Keratinocyte (primary cell): ENCODE measurements around the gene DKK3. TPM values are rescaled to one million over a fixed set of nuclear protein-coding genes. Genes with fewer than 3 reads are reported as not detected.

Experiments
- DNase-seq: peaks from one replicate; pipeline ENCODE4 v3.0.0-alpha.2; 2011; ENCODE audit warnings: low read depth, missing footprints, low spot score
- FAIRE-seq: peaks from 2 replicates; lab custom pipeline; 2011; peaks lifted over from hg19 to GRCh38; lab: Jason Lieb, UNC
- H2AFZ ChIP-seq: 2 replicates; pipeline ENCODE4 v1.6.0; 2012; ENCODE audit warnings: low read length, control low read depth, inconsistent platforms; ENCODE audit not compliant: control insufficient read depth
- H3K27ac ChIP-seq: 2 replicates; pipeline ENCODE4 v1.5.1; 2011; ENCODE audit warnings: low read length; ENCODE audit not compliant: control insufficient read depth, insufficient read depth
- H3K27me3 ChIP-seq: 3 replicates; pipeline ENCODE4 v1.6.0; 2011; ENCODE audit warnings: low read length; ENCODE audit not compliant: control insufficient read depth, insufficient read depth; ENCODE audit errors: extremely low read depth
- H3K36me3 ChIP-seq, 2 experiments: 2 replicates in 1 of 2; 3 replicates in 1 of 2; pipeline ENCODE4 v1.5.1; 2011; ENCODE audit warnings: low read length in 2 of 2, mild to moderate bottlenecking in 1 of 2; ENCODE audit not compliant: control insufficient read depth in 2 of 2, insufficient read depth in 2 of 2; ENCODE audit errors: extremely low read depth in 1 of 2
- H3K4me1 ChIP-seq: 3 replicates; pipeline ENCODE4 v1.5.1; 2011; ENCODE audit warnings: low read length; ENCODE audit not compliant: control insufficient read depth, insufficient read depth; ENCODE audit errors: extremely low read depth
- H3K4me2 ChIP-seq: 3 replicates; pipeline ENCODE4 v1.6.0; 2011; ENCODE audit warnings: low read depth, low read length; ENCODE audit not compliant: control insufficient read depth, insufficient read depth; ENCODE audit errors: extremely low read depth
- H3K4me3 ChIP-seq, 3 experiments: fragments of 200-600 bp in 1 of 3; sonication (generic) in 1 of 3; 2 replicates in 2 of 3; 3 replicates in 1 of 3; pipeline ENCODE4 v1.5.1; 2011 to 2016; ENCODE audit warnings: low read length in 3 of 3, mild to moderate bottlenecking in 3 of 3, control low read depth in 2 of 3, inconsistent platforms in 1 of 3, low read depth in 1 of 3, mixed read lengths in 1 of 3, mixed run types in 1 of 3, moderate library complexity in 1 of 3; ENCODE audit not compliant: control insufficient read depth in 2 of 3, insufficient read depth in 2 of 3; ENCODE audit errors: extremely low read depth in 1 of 3
- H3K79me2 ChIP-seq: 2 replicates; pipeline ENCODE4 v1.6.0; 2012; ENCODE audit warnings: low read length; ENCODE audit not compliant: control insufficient read depth, insufficient read depth
- H3K9ac ChIP-seq: 3 replicates; pipeline ENCODE4 v1.6.0; 2011; ENCODE audit warnings: low read length; ENCODE audit not compliant: control insufficient read depth, insufficient read depth; ENCODE audit errors: extremely low read depth
- H3K9me1 ChIP-seq: 3 replicates; pipeline ENCODE4 v1.6.0; 2011; ENCODE audit warnings: low read length; ENCODE audit not compliant: control insufficient read depth, insufficient read depth; ENCODE audit errors: extremely low read depth
- H3K9me3 ChIP-seq: 2 replicates; pipeline ENCODE4 v1.5.1; 2012; ENCODE audit warnings: low read depth, low read length; ENCODE audit not compliant: control insufficient read depth
- H4K20me1 ChIP-seq: 3 replicates; pipeline ENCODE4 v1.6.0; 2011; ENCODE audit warnings: low read length; ENCODE audit not compliant: control insufficient read depth, insufficient read depth; ENCODE audit errors: extremely low read depth
- CTCF ChIP-seq, 3 experiments: IDR thresholded peaks in 1 of 3; conservative IDR thresholded peaks in 1 of 3; optimal IDR thresholded peaks in 1 of 3; 2 replicates in 2 of 3; 3 replicates in 1 of 3; pipeline versions ENCODE3 to v1.5.1; 2011; ENCODE audit warnings: low read length in 3 of 3, mild to moderate bottlenecking in 3 of 3, moderate library complexity in 2 of 3, control low read depth in 1 of 3, inconsistent platforms in 1 of 3; ENCODE audit not compliant: insufficient read depth in 2 of 3; ENCODE audit errors: extremely low read depth in 1 of 3
- EZH2 ChIP-seq: IDR thresholded peaks from one replicate; pipeline ENCODE4 v1.6.1; 2012; ENCODE audit warnings: inconsistent platforms, mild to moderate bottlenecking, low read length, moderate library complexity
- dilution Hi-C: fragments of 300-500 bp; cut with MboI; formaldehyde crosslinking; loops from one replicate; pipeline ENCODE4 v1.7.0; 2020; ENCODE audit warnings: low sequenced_read_pairs; ENCODE audit not compliant: extremely low pct_ligation_motif_present
- polyA plus RNA-seq, 5 experiments: library from polyadenylated mRNA; depleted of rRNA in 3 of 5; stranded (reverse) in 3 of 5; stranded (forward) in 1 of 5; unstranded in 1 of 5; fragments of >200 nt; gene quantifications; 1 replicate in 1 of 5; 2 replicates in 3 of 5; 3 replicates in 1 of 5; pipeline versions ENCODE4 v1.2.1 to v1.2.3, GENCODE V29; 2011 to 2012; ENCODE audit warnings: missing spikeins in 2 of 5, low read depth in 1 of 5, low replicate concordance in 1 of 5

The DKK3 gene
- polyA plus RNA-seq, 1 donor (not counting 4 experiments of a cell fraction or from before 2014, with no cell fraction given): 712 TPM

- TF ChIP-seq CTCF (optimal IDR thresholded peaks at IDR 0.05 in 1 of 3, IDR thresholded peaks at IDR 0.05 in 1 of 3, conservative IDR thresholded peaks at IDR 0.05 in 1 of 3; ENCODE audit: extremely low read depth in 1 of 3, insufficient read depth in 2 of 3, low read length in 3 of 3) (no peak), EZH2 (no peak)
- FAIRE-seq (no peak), DNase-seq (no peak)
- Histone ChIP-seq H3K4me1 (peaks cover 30% of the 10 kb centered on the region), H2AFZ (no peak overlapping the region), H4K20me1 (peaks cover 5% of the 10 kb centered on the region), H3K9me1 (no peaks in the 10 kb centered on the region), H3K9me3 (no peaks in the 10 kb centered on the region), H3K4me3 (no peak overlapping the region), H3K79me2 (peaks cover 34% of the 10 kb centered on the region), H3K9ac (no peak overlapping the region), H3K27me3 (no peaks in the 10 kb centered on the region), H3K4me2 (no peak overlapping the region), H3K27ac (no peak overlapping the region), H3K36me3 (peaks cover 10 to 19% of the 10 kb centered on the region in 2 experiments)
- dilution Hi-C loops: no loop called here
Observed at GRCh38 chr11:12009617-12010321, 1.3 kb upstream of the DKK3 start.

DNA sequence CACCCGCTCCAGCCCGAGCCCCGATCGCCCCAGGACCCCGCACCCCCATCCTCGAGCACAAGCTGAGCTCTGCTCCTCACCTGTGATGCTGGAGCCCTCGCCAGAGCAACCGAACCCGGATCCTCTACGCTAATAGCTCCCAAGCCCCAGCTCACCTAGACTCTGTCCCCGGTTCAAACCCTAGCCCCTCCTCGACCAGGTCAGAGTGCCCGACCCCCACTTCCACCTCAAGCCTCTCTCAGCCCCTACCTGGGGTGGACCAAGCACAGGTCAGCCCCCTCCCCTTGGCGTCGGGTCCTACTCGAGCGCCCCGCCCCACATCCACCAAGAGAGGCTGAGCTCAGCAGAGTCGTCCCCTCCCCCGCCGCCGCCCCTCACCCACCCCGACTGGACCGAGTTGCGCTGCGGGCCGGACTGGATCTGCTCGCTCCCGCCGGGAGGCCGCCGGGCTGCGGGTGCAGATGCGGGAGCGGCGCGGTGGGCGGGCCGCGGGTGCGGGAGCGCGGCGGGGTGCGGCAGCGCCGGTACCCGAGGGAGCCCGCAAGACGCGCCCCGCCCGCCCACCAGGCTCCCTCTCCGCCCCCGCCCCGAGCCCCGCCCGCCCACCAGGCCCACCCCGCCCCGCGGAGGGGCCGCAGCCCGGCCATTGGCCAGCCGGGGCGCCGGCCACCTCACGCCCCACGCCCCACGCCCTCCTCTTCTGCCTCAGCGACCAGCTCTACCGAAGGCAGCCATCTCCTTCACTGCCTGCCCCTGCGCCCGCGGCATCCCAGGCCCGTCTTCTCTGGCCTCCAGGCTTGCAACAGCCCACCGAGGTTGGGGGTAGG lies 577 bp upstream of the DKK3 start:
- H3K4me2 ChIP-seq: peak overlapping the region; percentile 77
- peak overlapping the region; percentile 72 for H3K9ac ChIP-seq
- H3K79me2 ChIP-seq: peaks cover 42% of the 10 kb centered on the region
- H3K36me3 ChIP-seq: peaks cover 12 to 26% of the 10 kb centered on the region in 2 experiments
- H4K20me1 ChIP-seq: peaks cover 5% of the 10 kb centered on the region
- dilution Hi-C loops: no loop called here
- peak overlapping the region; percentile 71 for H2AFZ ChIP-seq
- peaks cover 33% of the 10 kb centered on the region for H3K4me1 ChIP-seq
- no peaks in the 10 kb centered on the region for H3K27me3 ChIP-seq
- peak overlapping the region; percentile 52 for H3K27ac ChIP-seq
- no peaks in the 10 kb centered on the region for H3K9me3 ChIP-seq
- FAIRE-seq (no peak), DNase-seq (no peak)
- H3K9me1 ChIP-seq: no peaks in the 10 kb centered on the region
- no peak for TF ChIP-seq EZH2
- no peak for TF ChIP-seq CTCF (optimal IDR thresholded peaks at IDR 0.05 in 1 of 3, IDR thresholded peaks at IDR 0.05 in 1 of 3, conservative IDR thresholded peaks at IDR 0.05 in 1 of 3; ENCODE audit: extremely low read depth in 1 of 3, insufficient read depth in 2 of 3, low read length in 3 of 3)
- H3K4me3 ChIP-seq: peak overlapping the region; percentile 75 to 87 (median 78)
